ENCODE measurements around the gene UGT8. TPM values are rescaled to one million over a fixed set of nuclear protein-coding genes. Genes with fewer than 3 reads are reported as not detected.

The UGT8 gene
- total RNA-seq, 1 experiment from 2014 or later, result 14.8 TPM

- peaks cover 9% of the 10 kb centered on the region for H3K79me2 ChIP-seq (ENCODE audit: insufficient read depth, low read length)
- ChIA-PET POLR2A (no interaction called here), RAD21 (ENCODE audit: low non-redundant PET in 1 of 2, low total read pairs in 2 of 2, uncharacterized antibody in 2 of 2, unreplicated experiment in 2 of 2) (no interaction called here), CTCF (no interaction called here)
- peak overlapping the region; percentile 59; the same call in 1 of the 2 replicates for H3K9ac ChIP-seq (ENCODE audit: low read length)
- no TSS peak for BruUV-seq (replicated peaks)
- H3K9me3 ChIP-seq (ENCODE audit: control insufficient read depth in 1 of 2, insufficient read depth in 1 of 2, low read depth in 1 of 2, low read length in 2 of 2), result no peaks in the 10 kb centered on the region
- ATAC-seq (no peak), DNase-seq (ENCODE audit: low read depth, low spot score) (no peak)
- peaks cover 3 to 16% of the 10 kb centered on the region in 2 experiments; a peak in 3 of 4 replicates for H3K4me1 ChIP-seq (ENCODE audit: control insufficient read depth in 1 of 2, insufficient read depth in 2 of 2, low read length in 2 of 2)
- intact Hi-C loops (cut with micrococcal nuclease), result no loop called here
- H3K27ac ChIP-seq (ENCODE audit: low read depth, low read length), result no peak overlapping the region
- H3K36me3 ChIP-seq (ENCODE audit: control insufficient read depth in 1 of 2, insufficient read depth in 2 of 2, low read length in 2 of 2), result no peaks in the 10 kb centered on the region
- peak overlapping the region; percentile 77 for H2AFZ ChIP-seq (ENCODE audit: low read depth, low read length, poor library complexity, severe bottlenecking)
- no peaks in the 10 kb centered on the region for H3K9me2 ChIP-seq (ENCODE audit: insufficient read depth)
- no peaks in the 10 kb centered on the region for H4K20me1 ChIP-seq (ENCODE audit: insufficient read depth)
- peak overlapping the region; percentile 76 to 77 for H3K4me3 ChIP-seq (replicated peaks in 1 of 2; ENCODE audit: low read depth in 1 of 2, low read length in 2 of 2)
- TF ChIP-seq CEBPB (IDR thresholded peaks at IDR 0.05; ENCODE audit: low read depth) (no peak), POLR2A (IDR thresholded peaks at IDR 0.05; ENCODE audit: borderline replicate concordance, extremely low read depth, insufficient read depth, insufficient read length) (no peak), EZH2phosphoT487 (IDR thresholded peaks at IDR 0.05; ENCODE audit: borderline replicate concordance) (no peak), ELF1 (IDR thresholded peaks at IDR 0.05; ENCODE audit: borderline replicate concordance, low read depth) (no peak), TCF7L2 (IDR thresholded peaks at IDR 0.05; ENCODE audit: borderline replicate concordance, extremely low read depth, insufficient read depth, insufficient read length) (no peak), CBX3 (IDR thresholded peaks at IDR 0.05; ENCODE audit: low read depth) (no peak), JUND (IDR thresholded peaks at IDR 0.05) (no peak), CTCF (IDR thresholded peaks at IDR 0.05 in 2 of 3, conservative IDR thresholded peaks at IDR 0.05 in 1 of 3; ENCODE audit: borderline replicate concordance in 1 of 3, insufficient read depth in 1 of 3, low read depth in 2 of 3, low read length in 2 of 3) (no peak), POLR2AphosphoS5 (IDR thresholded peaks at IDR 0.05; ENCODE audit: low read depth, low read length) (no peak), ZFX (IDR thresholded peaks at IDR 0.05) (no peak)
- TF ChIP-seq, protein P1, sequence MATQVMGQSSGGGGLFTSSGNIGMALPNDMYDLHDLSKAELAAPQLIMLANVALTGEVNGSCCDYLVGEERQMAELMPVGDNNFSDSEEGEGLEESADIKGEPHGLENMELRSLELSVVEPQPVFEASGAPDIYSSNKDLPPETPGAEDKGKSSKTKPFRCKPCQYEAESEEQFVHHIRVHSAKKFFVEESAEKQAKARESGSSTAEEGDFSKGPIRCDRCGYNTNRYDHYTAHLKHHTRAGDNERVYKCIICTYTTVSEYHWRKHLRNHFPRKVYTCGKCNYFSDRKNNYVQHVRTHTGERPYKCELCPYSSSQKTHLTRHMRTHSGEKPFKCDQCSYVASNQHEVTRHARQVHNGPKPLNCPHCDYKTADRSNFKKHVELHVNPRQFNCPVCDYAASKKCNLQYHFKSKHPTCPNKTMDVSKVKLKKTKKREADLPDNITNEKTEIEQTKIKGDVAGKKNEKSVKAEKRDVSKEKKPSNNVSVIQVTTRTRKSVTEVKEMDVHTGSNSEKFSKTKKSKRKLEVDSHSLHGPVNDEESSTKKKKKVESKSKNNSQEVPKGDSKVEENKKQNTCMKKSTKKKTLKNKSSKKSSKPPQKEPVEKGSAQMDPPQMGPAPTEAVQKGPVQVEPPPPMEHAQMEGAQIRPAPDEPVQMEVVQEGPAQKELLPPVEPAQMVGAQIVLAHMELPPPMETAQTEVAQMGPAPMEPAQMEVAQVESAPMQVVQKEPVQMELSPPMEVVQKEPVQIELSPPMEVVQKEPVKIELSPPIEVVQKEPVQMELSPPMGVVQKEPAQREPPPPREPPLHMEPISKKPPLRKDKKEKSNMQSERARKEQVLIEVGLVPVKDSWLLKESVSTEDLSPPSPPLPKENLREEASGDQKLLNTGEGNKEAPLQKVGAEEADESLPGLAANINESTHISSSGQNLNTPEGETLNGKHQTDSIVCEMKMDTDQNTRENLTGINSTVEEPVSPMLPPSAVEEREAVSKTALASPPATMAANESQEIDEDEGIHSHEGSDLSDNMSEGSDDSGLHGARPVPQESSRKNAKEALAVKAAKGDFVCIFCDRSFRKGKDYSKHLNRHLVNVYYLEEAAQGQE (IDR thresholded peaks at IDR 0.05; ENCODE audit: low read depth), result no peak
- peak overlapping the region; percentile 87 for H3K4me2 ChIP-seq (ENCODE audit: low read length)
- no peaks in the 10 kb centered on the region for H3K27me3 ChIP-seq (ENCODE audit: insufficient read depth, low read length)
These were observed 1.0 kb upstream of the UGT8 start for GRCh38 chr4:114597410-114598115.

Measured in HCT116 (cell line).